RPMI7951 (cell line): ENCODE measurements around the gene SMYD3. TPM values are rescaled to one million over a fixed set of nuclear protein-coding genes. Genes with fewer than 3 reads are reported as not detected.

Experiments
- DNase-seq: peaks from one replicate; pipeline ENCODE4 v3.0.0-alpha.2; 2012; ENCODE audit warnings: low read depth
- total RNA-seq: library from RNA; depleted of rRNA; stranded (reverse); fragments of >200 nt; shearing (Covaris generic); gene quantifications from 2 replicates; pipeline ENCODE4 v1.2.3, GENCODE V29; 2014

Gene SMYD3
- total RNA-seq, 1 experiment from 2014 or later = 33.9 TPM

DNA sequence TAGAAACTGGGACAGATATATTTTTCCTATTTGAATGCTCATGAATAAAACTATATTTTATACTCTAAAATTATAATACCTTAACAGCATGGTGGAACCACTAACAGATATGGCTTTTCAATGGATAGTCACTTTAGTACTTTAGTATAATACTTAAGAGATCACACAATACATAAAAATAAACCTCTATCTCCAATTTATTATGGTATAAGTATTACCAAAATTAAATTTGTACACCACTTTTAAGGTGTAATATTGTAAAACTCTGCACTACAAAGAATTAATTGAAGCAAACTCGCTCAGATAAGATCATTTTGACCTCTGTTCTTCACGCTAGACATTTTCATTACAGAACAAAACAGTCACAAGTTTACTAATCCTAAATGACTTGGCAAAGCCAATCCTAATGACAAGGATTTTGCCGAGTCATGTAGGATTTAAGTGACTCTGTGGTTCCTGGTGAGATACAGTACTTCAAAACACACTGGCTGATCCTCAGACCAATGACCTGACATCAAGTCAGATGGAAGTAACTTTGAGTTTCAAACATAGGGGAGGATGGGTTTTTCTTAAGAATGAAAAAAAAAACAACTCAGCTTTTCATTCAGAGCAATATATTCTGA, 200.6 kb downstream of the SMYD3 start:
- DNase-seq = peak; percentile 61

DNA sequence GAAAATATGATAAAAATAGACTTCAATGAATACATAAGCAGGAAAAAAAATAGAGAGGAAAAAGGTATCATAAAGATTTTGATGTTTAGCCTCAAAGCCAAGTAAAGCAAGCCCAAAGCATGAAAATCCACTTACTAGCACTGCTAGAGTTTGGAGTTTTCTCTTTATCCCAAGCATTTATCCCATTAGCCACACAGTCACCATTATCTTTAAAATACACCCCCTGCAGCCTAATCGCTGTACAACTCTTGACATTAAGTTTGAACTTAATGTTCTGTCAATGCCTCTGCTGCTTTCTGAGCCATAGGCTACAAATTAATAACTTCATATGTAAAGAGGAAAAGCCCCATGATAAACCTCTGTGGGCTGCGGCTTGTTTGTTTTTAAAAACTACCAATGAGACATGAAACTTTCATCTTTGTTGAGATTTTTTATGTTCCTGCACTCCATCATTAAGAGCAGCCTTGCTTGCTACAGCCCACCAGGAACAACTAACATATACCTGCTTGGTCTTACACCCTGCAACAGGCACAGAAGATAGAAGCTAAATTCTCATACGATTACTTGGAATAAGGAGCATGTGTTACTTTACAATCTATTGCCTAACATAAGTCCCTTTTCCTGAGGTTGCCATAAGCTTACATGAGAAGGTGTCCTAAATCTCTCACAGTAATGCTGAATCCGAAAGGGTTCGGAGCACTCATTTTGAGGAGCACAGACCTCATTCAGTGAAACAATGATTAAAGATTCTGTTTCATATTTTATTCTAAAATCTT, 202.4 kb downstream of the SMYD3 start:
- no peak for DNase-seq

GRCh38 chr1:246302711-246303317, 204.3 kb downstream of the SMYD3 start:
- DNase-seq = no peak

GRCh38 chr1:246302251-246302625, 204.8 kb downstream of the SMYD3 start:
- DNase-seq = no peak

- DNase-seq = no peak
These were observed 205.4 kb downstream of the SMYD3 start for GRCh38 chr1:246301553-246302250.

- no peak for DNase-seq
These were observed 206.2 kb downstream of the SMYD3 start for GRCh38 chr1:246300626-246301549.

- DNase-seq = no peak
These were observed 209.5 kb downstream of the SMYD3 start for GRCh38 chr1:246297279-246298265.

GRCh38 chr1:246295968-246296367, 211.1 kb downstream of the SMYD3 start:
- DNase-seq = no peak

- no peak for DNase-seq
These were observed 211.7 kb downstream of the SMYD3 start for GRCh38 chr1:246295340-246295739.

- no peak for DNase-seq
These were observed 212.8 kb downstream of the SMYD3 start for GRCh38 chr1:246294263-246294662.

DNA sequence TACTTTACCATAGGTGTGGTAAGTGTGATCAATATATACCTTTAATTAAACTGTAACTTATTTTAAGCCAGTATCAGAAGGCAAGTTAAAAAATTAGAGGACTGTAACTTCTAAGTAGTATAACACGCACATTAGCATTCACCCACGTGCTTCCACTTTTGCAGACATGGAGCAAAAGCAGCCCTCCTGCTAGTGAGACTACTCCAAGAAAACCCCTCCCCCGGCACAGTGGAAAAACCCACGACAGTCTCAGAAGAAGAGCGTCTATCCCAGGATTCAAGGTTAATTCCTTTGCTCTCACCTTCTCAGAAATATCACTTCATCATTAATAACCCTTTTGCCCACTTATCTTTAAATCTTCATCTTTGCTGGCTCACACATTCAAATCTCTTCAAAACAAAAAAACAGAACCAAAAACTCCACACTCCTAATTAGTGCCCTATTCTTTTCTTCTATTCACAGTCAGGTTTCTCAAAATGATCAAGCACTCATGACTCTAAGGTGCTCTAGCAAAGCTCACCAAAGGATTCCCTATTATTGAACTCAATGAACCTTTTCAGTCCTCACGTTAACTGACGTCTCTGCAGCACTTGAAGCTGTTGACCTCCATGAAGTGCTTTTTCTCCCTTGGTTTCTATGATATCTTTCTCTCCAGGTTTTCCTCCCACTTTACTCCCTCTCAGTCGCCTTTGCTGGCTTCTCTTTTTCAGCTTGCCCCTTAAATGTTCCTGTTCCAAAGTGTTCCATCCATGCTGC, 213.5 kb downstream of the SMYD3 start:
- no peak for DNase-seq

DNA sequence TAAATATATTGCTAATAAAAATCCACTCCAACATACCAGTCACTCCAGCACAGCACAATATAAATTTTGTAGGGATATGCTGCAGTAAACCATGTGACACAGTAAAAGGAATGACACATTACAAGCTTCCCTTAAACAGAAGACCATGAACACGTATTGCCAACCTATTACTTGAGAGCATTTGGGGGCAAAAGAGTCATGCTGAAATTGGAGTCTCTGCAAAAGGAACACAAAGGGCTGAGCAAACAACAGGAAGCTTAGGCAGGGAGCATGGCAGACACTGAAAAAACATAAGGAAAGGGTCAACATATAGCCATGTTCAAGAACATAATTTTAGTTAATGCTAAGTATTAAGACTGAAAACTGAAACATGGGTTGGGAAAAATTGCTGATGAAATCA, 214.5 kb downstream of the SMYD3 start:
- DNase-seq = no peak

DNA sequence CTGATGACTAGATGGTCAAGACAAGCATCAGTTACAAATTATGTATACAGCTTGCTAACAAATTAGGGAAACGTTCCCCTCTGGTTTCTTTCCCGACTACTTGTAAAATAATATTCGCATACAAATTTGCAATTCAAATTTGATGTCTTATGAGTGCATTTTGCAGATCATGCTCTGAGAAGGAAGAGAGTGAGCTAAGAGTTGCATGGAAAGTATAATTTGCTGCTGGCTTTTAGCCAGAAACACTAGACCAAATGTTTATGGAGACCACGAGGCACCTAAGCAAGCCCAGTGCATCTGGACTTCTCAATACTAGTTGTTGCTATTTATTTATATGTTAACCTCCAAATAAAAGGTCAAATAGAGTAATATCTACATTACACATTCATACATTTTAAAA, 216.0 kb downstream of the SMYD3 start:
- no peak for DNase-seq

DNA sequence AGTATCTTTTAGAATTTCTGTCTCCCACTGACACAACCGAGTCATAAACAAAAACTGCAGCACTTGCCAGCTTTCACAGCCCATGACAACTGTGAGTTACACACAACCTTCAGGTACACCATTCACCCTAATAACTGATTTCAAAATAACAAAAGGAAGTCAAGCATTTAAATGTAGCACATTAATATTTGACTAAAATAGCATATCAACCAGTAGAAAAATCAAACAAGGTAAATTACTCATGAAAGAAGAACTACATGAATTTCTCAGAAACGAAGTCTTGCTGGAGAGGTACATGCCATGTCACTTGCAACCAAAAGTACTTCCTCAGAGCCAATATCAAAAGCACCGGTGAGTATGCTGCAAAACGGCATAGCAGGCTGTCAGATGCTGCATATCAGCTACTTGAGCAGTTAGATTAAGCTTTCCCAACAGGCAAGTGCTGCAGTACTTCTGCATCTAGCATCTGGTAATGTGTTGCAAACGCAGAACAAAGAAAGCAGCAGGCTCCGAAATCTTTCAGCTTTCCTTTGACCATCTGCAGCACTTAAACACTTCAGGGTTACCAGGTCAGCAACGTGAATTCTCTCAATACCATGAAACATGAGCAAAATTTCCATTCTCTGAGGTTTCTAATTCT, 223.2 kb downstream of the SMYD3 start:
- no peak for DNase-seq

GRCh38 chr1:246281639-246282038, 225.4 kb downstream of the SMYD3 start:
- no peak for DNase-seq

- no peak for DNase-seq
These were observed 225.9 kb downstream of the SMYD3 start for GRCh38 chr1:246281195-246281594.

DNA sequence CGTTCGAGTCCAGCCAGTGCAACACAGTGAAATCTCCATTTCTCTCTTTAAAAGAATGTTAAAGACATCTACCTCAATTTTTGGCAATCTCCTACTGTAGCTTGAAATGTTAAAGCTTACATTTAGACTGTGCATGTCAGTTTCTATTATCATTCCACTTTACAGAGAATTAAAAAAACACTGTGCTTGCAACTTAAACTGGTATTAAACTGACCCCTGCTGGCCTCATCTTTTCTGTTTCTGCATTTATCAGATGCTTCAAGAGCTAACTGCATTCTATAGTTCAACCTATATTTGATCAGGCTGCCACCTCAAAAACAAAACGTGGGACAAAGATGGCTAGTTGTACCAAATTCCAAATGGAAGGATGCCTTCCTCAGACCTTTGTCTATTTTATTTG, 226.5 kb downstream of the SMYD3 start:
- DNase-seq = peak; percentile 29

- DNase-seq = no peak
These were observed 227.7 kb downstream of the SMYD3 start for GRCh38 chr1:246279402-246279801.

GRCh38 chr1:246278371-246278770, 228.7 kb downstream of the SMYD3 start:
- DNase-seq = no peak
